IMR-90 (cell line): ENCODE data around the gene DIAPH2. TPM values are rescaled to one million over a fixed set of nuclear protein-coding genes. Genes with fewer than 3 reads are reported as not detected.

Experiments
- ATAC-seq: fragments of 200-7000 bp; cut with Tn5 transposase; 2 replicates; pipeline ENCODE4 v1.9.1; 2020; ENCODE audit warnings: low read depth, mild to moderate bottlenecking, moderate library complexity
- BruUV-seq: library from RNA; stranded (reverse); fragments of 400-500 nt; replicated peaks from 2 replicates; lab custom pipeline; 2021; lab: Mats Ljungman, UMichigan
- CTCF ChIA-PET: fragments of 300-600 bp; formaldehyde crosslinking; extraction: SDS; loops from one replicate; lab custom pipeline; 2021; ENCODE audit warnings: antibody characterized with exemption; lab: Yijun Ruan, JAX
- POLR2A ChIA-PET: fragments of 300-600 bp; sonication (Branson Sonifier 250); formaldehyde crosslinking; loops from one replicate; lab custom pipeline; 2022; ENCODE audit warnings: antibody characterized with exemption; ENCODE audit not compliant: unreplicated experiment; lab: Charles Lee
- DNase-seq: peaks from one replicate; pipeline ENCODE4 v3.0.0; 2013
- H2AFZ ChIP-seq: replicated peaks from 2 replicates; pipeline ENCODE3; 2013; ENCODE audit warnings: low read length, mild to moderate bottlenecking; ENCODE audit not compliant: poor library complexity
- H2AK5ac ChIP-seq: 2 replicates; pipeline ENCODE4 v1.6.1; 2013; ENCODE audit warnings: low read depth, low read length, inconsistent platforms
- H2AK9ac ChIP-seq: replicated peaks from 2 replicates; pipeline ENCODE3; 2013; ENCODE audit warnings: mild to moderate bottlenecking, low read depth, low read length, moderate library complexity; ENCODE audit not compliant: poor library complexity
- H2BK120ac ChIP-seq: 2 replicates; pipeline ENCODE4 v1.6.1; 2013; ENCODE audit warnings: low read depth, low read length, inconsistent platforms
- H2BK15ac ChIP-seq: 3 replicates; pipeline ENCODE4 v1.6.1; 2013; ENCODE audit warnings: low read depth, low read length, inconsistent platforms
- H2BK20ac ChIP-seq: 2 replicates; pipeline ENCODE4 v1.6.1; 2013; ENCODE audit warnings: low read depth, mild to moderate bottlenecking, inconsistent platforms, low read length, moderate library complexity
- H2BK5ac ChIP-seq: 2 replicates; pipeline ENCODE4 v1.6.1; 2013; ENCODE audit warnings: mild to moderate bottlenecking, low read depth, low read length, inconsistent platforms; ENCODE audit not compliant: poor library complexity, severe bottlenecking
- H3K14ac ChIP-seq: replicated peaks from 2 replicates; pipeline ENCODE4 v1.6.1; 2013; ENCODE audit warnings: low read depth, low read length, inconsistent platforms
- H3K18ac ChIP-seq: 2 replicates; pipeline ENCODE4 v1.6.1; 2013; ENCODE audit warnings: low read depth, low read length, control low read depth
- H3K23ac ChIP-seq: 2 replicates; pipeline ENCODE4 v1.6.1; 2013; ENCODE audit warnings: low read depth, low read length, inconsistent platforms
- H3K27ac ChIP-seq: 2 replicates; pipeline ENCODE4 v1.5.1; 2013; ENCODE audit warnings: mild to moderate bottlenecking, control low read depth, low read length; ENCODE audit not compliant: insufficient read depth
- H3K27me3 ChIP-seq: 2 replicates; pipeline ENCODE4 v1.6.1; 2013; ENCODE audit warnings: low read length; ENCODE audit not compliant: control insufficient read depth, insufficient read depth
- H3K36me3 ChIP-seq: 2 replicates; pipeline ENCODE4 v1.6.1; 2013; ENCODE audit warnings: low read length, mixed read lengths; ENCODE audit not compliant: control insufficient read depth, insufficient read depth
- H3K4ac ChIP-seq: 2 replicates; pipeline ENCODE4 v1.6.1; 2013; ENCODE audit warnings: low read depth, low read length, inconsistent platforms
- H3K4me1 ChIP-seq: 2 replicates; pipeline ENCODE4 v1.6.1; 2013; ENCODE audit warnings: low read length, mixed read lengths; ENCODE audit not compliant: control insufficient read depth, insufficient read depth
- H3K4me2 ChIP-seq: 2 replicates; pipeline ENCODE4 v1.6.1; 2013; ENCODE audit warnings: low read depth, mild to moderate bottlenecking, control low read depth, low read length, moderate library complexity
- H3K4me3 ChIP-seq: 2 replicates; pipeline ENCODE4 v1.5.1; 2013; ENCODE audit warnings: low read depth, mild to moderate bottlenecking, control low read depth, low read length, moderate library complexity; ENCODE audit not compliant: insufficient read depth
- H3K56ac ChIP-seq: 2 replicates; pipeline ENCODE4 v1.6.1; 2013; ENCODE audit warnings: low read length, inconsistent platforms; ENCODE audit not compliant: insufficient read depth; ENCODE audit errors: extremely low read depth
- H3K79me1 ChIP-seq, 2 experiments: 2 replicates each; pipeline ENCODE4 v1.6.1; 2013; ENCODE audit warnings: low read length in 2 of 2, inconsistent platforms in 1 of 2, low read depth in 1 of 2
- H3K9ac ChIP-seq: 2 replicates; pipeline ENCODE4 v1.6.1; 2013; ENCODE audit warnings: low read depth, low read length, control low read depth
- H3K9me1 ChIP-seq: 2 replicates; pipeline ENCODE4 v1.6.1; 2013; ENCODE audit warnings: low read length, inconsistent platforms; ENCODE audit not compliant: insufficient read depth
- H3K9me3 ChIP-seq: 2 replicates; pipeline ENCODE4 v1.6.1; 2013; ENCODE audit warnings: low read length; ENCODE audit not compliant: control insufficient read depth, insufficient read depth
- H4K20me1 ChIP-seq: 2 replicates; pipeline ENCODE4 v1.6.1; 2013; ENCODE audit warnings: low read length, inconsistent platforms; ENCODE audit not compliant: insufficient read depth
- H4K5ac ChIP-seq: 2 replicates; pipeline ENCODE4 v1.6.1; 2013; ENCODE audit warnings: mild to moderate bottlenecking, low read depth, low read length, control low read depth
- H4K8ac ChIP-seq, 2 experiments: 2 replicates each; pipeline ENCODE4 v1.6.1; 2013; ENCODE audit warnings: low read depth in 2 of 2, low read length in 2 of 2, control low read depth in 1 of 2, inconsistent platforms in 1 of 2
- H4K91ac ChIP-seq: 2 replicates; pipeline ENCODE4 v1.6.1; 2013; ENCODE audit warnings: low read depth, low read length, inconsistent platforms; ENCODE audit not compliant: insufficient read depth
- BHLHE40 ChIP-seq: fragments of 150-350 bp; IDR thresholded peaks from 2 replicates; pipeline ENCODE4 v1.6.1; 2016; ENCODE audit warnings: mild to moderate bottlenecking, low read depth, low read length
- CEBPB ChIP-seq: IDR thresholded peaks from 2 replicates; pipeline ENCODE4 v1.6.1; 2012; ENCODE audit warnings: low read depth, low read length, improper control_type of control experiment
- CTCF ChIP-seq: conservative IDR thresholded peaks from 2 replicates; pipeline ENCODE4 v1.5.1; 2012; ENCODE audit warnings: mild to moderate bottlenecking, low read depth, low read length, improper control_type of control experiment
- MAFK ChIP-seq: IDR thresholded peaks from 2 replicates; pipeline ENCODE4 v1.6.1; 2012; ENCODE audit warnings: low read depth, low read length, improper control_type of control experiment
- MAZ ChIP-seq: IDR thresholded peaks from 2 replicates; pipeline ENCODE4 v1.6.1; 2012; ENCODE audit warnings: low read depth, mild to moderate bottlenecking, low read length, improper control_type of control experiment, moderate library complexity, borderline replicate concordance
- MXI1 ChIP-seq: IDR thresholded peaks from 2 replicates; pipeline ENCODE4 v1.6.1; 2012; ENCODE audit warnings: low read depth, mild to moderate bottlenecking, low read length, moderate library complexity, borderline replicate concordance
- POLR2A ChIP-seq: IDR thresholded peaks from 2 replicates; pipeline ENCODE4 v1.6.1; 2012; ENCODE audit warnings: mild to moderate bottlenecking, low read depth, low read length
- RFX5 ChIP-seq: IDR thresholded peaks from 2 replicates; pipeline ENCODE4 v1.8.0; 2012; ENCODE audit warnings: low read depth, mild to moderate bottlenecking, low read length, moderate library complexity
- SMC3 ChIP-seq: fragments of 150-350 bp; IDR thresholded peaks from 2 replicates; pipeline ENCODE4 v1.6.1; 2016; ENCODE audit warnings: low read depth, mild to moderate bottlenecking, antibody characterized with exemption, low read length, moderate library complexity
- WGBS, 2 experiments: methylation state at CpG; one replicate each; pipeline versions ENCODE4 v1.1.5 to v1.1.7; 2013; ENCODE audit warnings: missing lambda C conversion rate in 2 of 2; ENCODE audit not compliant: insufficient read length in 1 of 2; ENCODE audit errors: extremely low coverage in 2 of 2; 5-methylcytosine and 5-hydroxymethylcytosine counted together
- dilution Hi-C: fragments of 300-500 bp; cut with HindIII; formaldehyde crosslinking; loops from one replicate; pipeline ENCODE4 v1.14.3; 2018; ENCODE audit warnings: low sequenced_read_pairs; ENCODE audit not compliant: unreplicated experiment
- in situ Hi-C: fragments of 300-500 bp; cut with MboI; formaldehyde crosslinking; loops from 3 replicates; pipeline ENCODE4 v1.14.3; 2019; ENCODE audit warnings: low sequenced_read_pairs, inconsistent platforms, mixed read lengths
- intact Hi-C: fragments of 100-400 bp; cut with micrococcal nuclease; formaldehyde crosslinking; loops from 2 replicates; pipeline ENCODE4 v1.10.0; 2022
- polyA plus RNA-seq, 3 experiments: library from polyadenylated mRNA; depleted of rRNA; stranded (reverse); fragments of >200 nt; gene quantifications; 2 replicates each; pipeline ENCODE4 v1.2.3, GENCODE V29; 2012; ENCODE audit warnings: low replicate concordance in 1 of 3
- total RNA-seq: library from RNA; depleted of rRNA; stranded (reverse); fragments of >200 nt; gene quantifications from 2 replicates; pipeline ENCODE4 v1.2.3, GENCODE V29; 2012

The DIAPH2 gene
- total and polyA plus RNA-seq, 2 of the 4 experiments (the other 2 are of a cell fraction) = 3.6 to 19.9 TPM

DNA sequence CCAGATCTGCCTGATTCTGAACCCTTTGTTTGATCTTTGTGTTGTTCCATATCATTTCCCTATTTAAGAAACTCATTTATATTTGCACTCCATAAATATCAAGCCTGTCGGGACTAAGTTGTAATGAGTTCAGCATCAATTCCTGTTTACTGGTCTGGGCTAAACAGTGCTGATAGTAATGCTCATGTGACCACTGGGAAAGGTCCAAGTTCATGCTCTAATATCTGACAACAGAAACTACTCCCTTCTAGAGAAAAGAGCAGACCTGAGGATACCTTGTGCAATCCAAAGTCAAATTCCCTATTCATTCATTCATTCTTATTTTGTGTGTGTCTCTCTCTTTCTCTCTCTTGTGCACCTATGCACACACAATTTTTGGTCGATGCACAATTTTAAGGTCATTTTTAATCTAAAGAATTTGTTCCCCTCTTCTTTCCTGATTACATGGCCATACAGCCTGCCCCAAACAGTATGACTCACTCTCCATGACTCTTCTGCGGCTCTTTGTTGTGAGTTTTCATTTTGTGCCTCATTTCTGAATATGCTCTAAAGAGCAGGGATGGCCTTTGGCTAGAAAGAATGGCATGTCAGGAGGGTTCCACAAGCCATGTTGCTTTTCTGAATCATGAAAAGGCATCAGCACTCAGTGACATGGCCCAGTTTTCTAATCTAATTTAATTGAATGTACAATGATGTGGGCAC is 863.4 kb downstream of the DIAPH2 start:
- ATAC-seq = peak; percentile 37
- DNase-seq = peak; percentile 39

More for the DNA sequence above, 863.4 kb downstream of the DIAPH2 start:
- no peak overlapping the region for H4K91ac ChIP-seq
- H3K56ac ChIP-seq = no peak overlapping the region
- no peak overlapping the region for H3K4me3 ChIP-seq
- no peak overlapping the region for H2BK15ac ChIP-seq
- H3K18ac ChIP-seq = no peak overlapping the region
- no peaks in the 10 kb centered on the region for H4K20me1 ChIP-seq
- H3K4me1 ChIP-seq = no peaks in the 10 kb centered on the region
- H3K36me3 ChIP-seq = no peaks in the 10 kb centered on the region
- no peak overlapping the region for H2AK5ac ChIP-seq
- no peak overlapping the region for H3K27ac ChIP-seq
- H3K4me2 ChIP-seq = no peak overlapping the region
- H3K79me1 ChIP-seq = no peaks in the 10 kb centered on the region
- no peaks in the 10 kb centered on the region for H3K27me3 ChIP-seq
- in situ Hi-C loops = no loop called here
- H4K8ac ChIP-seq = no peak overlapping the region
- H2AK9ac ChIP-seq = no peak overlapping the region
- H3K4ac ChIP-seq = no peak overlapping the region
- H3K9ac ChIP-seq = no peak overlapping the region
- H4K5ac ChIP-seq = no peak overlapping the region
- H2BK20ac ChIP-seq = no peak overlapping the region
- H2BK5ac ChIP-seq = no peak overlapping the region
- no CpG with 5 or more reads among the region's 3 CpGs for WGBS, 2 experiments
- no peak overlapping the region for H3K23ac ChIP-seq
- CTCF ChIA-PET = no interaction called here
- H3K14ac ChIP-seq = no peak overlapping the region
- POLR2A ChIA-PET = no interaction called here
- no TSS peak for BruUV-seq
- H3K9me3 ChIP-seq = no peaks in the 10 kb centered on the region
- dilution Hi-C loops = no loop called here
- no peak overlapping the region for H2BK120ac ChIP-seq
- no peak overlapping the region for H2AFZ ChIP-seq
- TF ChIP-seq MXI1 (no peak), MAZ (no peak), BHLHE40 (no peak), MAFK (no peak), SMC3 (no peak), CTCF (no peak), CEBPB (no peak), RFX5 (no peak), POLR2A (no peak)
- intact Hi-C loops = no loop called here
- H3K9me1 ChIP-seq = no peaks in the 10 kb centered on the region
